ENCODE measurements around the gene CAPNS1.

Gene CAPNS1

GRCh38 chr19:36114721-36115452 is 25.0 kb upstream of the CAPNS1 start, which contains the start of gene POLR2I:
TSS of gene POLR2I (minus strand) at chr19:36114875. CDS start at chr19:36114856, 19 bp downstream.
- TF ChIP-seq CTCF (IDR thresholded peaks at IDR 0.05; ENCODE audit: insufficient read depth, missing control alignments), result no peak
- FAIRE-seq (no peak), DNase-seq (ENCODE audit: insufficient read length, low spot score) (peak; percentile 81)

GRCh38 chr19:36115453-36116343 is 24.2 kb upstream of the CAPNS1 start, which contains the start of gene TBCB:
TSS of gene TBCB (plus strand) at chr19:36115468. CDS start at chr19:36115561, 93 bp downstream.
- DNase-seq (ENCODE audit: insufficient read length, low spot score), result peak; percentile 59
- TF ChIP-seq CTCF (IDR thresholded peaks at IDR 0.05; ENCODE audit: insufficient read depth, missing control alignments), result no peak
- FAIRE-seq, result no peak

- FAIRE-seq, result no peak
Observed at GRCh38 chr19:36116344-36116637, 23.6 kb upstream of the CAPNS1 start.

GRCh38 chr19:36120092-36120983 is 19.5 kb upstream of the CAPNS1 start:
- no peak for FAIRE-seq
- DNase-seq (ENCODE audit: insufficient read length, low spot score), result no peak
- TF ChIP-seq CTCF (IDR thresholded peaks at IDR 0.05; ENCODE audit: insufficient read depth, missing control alignments), result no peak

More at GRCh38 chr19:36116344-36116637, 23.6 kb upstream of the CAPNS1 start:
- TF ChIP-seq CTCF (IDR thresholded peaks at IDR 0.05; ENCODE audit: insufficient read depth, missing control alignments), result no peak
- DNase-seq (ENCODE audit: insufficient read length, low spot score), result no peak

GRCh38 chr19:36120984-36121358 is 18.9 kb upstream of the CAPNS1 start:
- TF ChIP-seq CTCF (IDR thresholded peaks at IDR 0.05; ENCODE audit: insufficient read depth, missing control alignments), result no peak
- FAIRE-seq, result no peak
- DNase-seq (ENCODE audit: insufficient read length, low spot score), result no peak

DNA sequence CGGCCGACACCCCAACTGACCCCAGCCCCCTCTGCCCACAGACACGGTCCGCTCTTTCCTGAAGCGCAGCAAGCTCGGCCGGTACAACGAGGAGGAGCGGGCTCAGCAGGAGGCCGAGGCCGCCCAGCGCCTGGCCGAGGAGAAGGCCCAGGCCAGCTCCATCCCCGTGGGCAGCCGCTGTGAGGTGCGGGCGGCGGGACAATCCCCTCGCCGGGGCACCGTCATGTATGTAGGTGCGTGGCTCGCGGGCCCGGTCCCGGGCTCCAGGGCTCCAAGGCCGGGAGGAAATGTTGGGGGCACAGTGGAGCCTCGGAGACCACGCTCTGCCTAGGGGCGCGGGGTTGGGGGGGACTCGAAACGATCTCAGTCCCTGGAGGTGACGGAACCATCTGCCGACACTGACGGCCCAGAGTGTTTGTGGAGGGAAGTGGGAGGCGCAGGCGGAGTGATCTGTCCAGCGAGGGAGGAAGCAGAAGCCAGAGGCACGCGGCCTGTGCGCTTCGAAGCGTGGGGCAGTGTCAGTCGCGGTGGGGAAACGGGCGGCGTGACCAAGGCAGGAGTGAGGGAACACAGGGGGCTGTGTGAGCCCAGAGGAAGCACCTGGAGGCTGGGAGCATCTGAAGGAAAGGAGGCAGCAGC is 18.3 kb upstream of the CAPNS1 start:
- no peak for TF ChIP-seq CTCF (IDR thresholded peaks at IDR 0.05; ENCODE audit: insufficient read depth, missing control alignments)
- FAIRE-seq, result no peak
- DNase-seq (ENCODE audit: insufficient read length, low spot score), result no peak
